PC-9 (cell line): ENCODE measurements around the gene SLC27A2.

Source experiments
- EZH2 ChIP-seq: fragments of 200-600 bp; sonication (generic); IDR thresholded peaks from 2 replicates; pipeline ENCODE4 v1.8.0; 2017; ENCODE audit warnings: antibody characterized with exemption, low read depth
- TF ChIP-seq, protein P1 (sequence below): fragments of 200-600 bp; sonication (generic); conservative IDR thresholded peaks from 2 replicates; pipeline ENCODE4 v1.6.1; 2017; ENCODE audit warnings: mixed run types, antibody characterized with exemption, mild to moderate bottlenecking, moderate library complexity

DNA sequence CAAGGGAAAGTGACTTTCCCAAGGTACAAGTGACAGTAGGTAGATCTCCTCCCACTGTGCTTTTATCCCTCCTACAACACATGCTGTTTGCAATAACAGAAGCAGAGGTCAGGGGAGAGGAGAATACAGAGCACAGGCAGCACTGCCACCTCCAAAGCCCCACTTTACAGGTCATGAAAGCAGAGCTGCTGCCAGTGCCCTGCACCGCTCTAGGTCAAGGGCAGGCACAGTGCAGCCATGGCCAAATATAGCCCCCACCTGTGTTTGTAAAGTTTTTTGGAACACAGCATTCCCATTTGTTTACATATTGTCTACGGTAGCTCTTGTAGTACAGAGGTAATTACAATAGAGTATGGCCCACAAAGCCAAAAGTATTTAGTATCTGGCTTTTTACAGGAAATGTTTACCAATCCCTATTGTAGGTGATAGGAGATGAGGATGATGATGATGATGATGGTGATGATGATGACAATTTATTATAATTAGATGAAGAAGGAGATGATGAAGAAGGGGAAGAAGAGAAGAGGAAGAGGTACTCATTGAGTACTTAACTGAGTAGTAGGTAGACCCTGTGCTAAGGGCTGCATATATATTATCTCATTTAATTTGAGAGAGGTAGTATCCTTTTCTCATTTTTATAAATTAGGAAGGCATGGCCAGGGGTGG is 63.1 kb downstream of the SLC27A2 start:
- TF ChIP-seq, protein P1, sequence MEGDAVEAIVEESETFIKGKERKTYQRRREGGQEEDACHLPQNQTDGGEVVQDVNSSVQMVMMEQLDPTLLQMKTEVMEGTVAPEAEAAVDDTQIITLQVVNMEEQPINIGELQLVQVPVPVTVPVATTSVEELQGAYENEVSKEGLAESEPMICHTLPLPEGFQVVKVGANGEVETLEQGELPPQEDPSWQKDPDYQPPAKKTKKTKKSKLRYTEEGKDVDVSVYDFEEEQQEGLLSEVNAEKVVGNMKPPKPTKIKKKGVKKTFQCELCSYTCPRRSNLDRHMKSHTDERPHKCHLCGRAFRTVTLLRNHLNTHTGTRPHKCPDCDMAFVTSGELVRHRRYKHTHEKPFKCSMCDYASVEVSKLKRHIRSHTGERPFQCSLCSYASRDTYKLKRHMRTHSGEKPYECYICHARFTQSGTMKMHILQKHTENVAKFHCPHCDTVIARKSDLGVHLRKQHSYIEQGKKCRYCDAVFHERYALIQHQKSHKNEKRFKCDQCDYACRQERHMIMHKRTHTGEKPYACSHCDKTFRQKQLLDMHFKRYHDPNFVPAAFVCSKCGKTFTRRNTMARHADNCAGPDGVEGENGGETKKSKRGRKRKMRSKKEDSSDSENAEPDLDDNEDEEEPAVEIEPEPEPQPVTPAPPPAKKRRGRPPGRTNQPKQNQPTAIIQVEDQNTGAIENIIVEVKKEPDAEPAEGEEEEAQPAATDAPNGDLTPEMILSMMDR: no peak
- TF ChIP-seq EZH2: no peak
